22Rv1 (cell line): ENCODE measurements around the gene CRYGN.

ENCODE experiments used
- ZFX ChIP-seq: fragments of 450-650 bp; IDR thresholded peaks from 2 replicates; pipeline ENCODE4 v1.6.1; 2017; ENCODE audit warnings: antibody characterized with exemption, borderline replicate concordance
- TF ChIP-seq, protein P1 (sequence below): fragments of 450-650 bp; IDR thresholded peaks from 2 replicates; pipeline ENCODE4 v1.5.1; 2017; ENCODE audit warnings: mild to moderate bottlenecking

DNA sequence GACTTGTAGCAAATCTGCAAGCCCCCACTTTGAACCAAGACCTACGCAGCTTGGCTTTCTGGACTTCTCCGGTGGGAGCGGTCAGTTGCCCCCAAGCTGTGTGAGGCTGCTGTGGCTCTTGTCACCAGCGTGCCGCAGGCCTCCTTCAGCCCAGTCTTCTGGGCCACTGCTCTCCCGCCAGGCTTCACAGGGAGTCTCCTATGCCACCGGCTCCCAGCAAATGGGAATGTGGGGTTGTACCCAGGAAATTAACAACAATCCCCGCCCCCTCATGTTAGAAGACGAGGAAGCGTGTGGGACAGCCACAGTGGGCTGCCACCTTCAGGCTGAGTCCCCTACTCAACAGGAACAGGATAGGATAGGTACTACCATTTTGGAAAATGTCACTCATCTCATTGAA lies 34.4 kb downstream of the CRYGN start:
- TF ChIP-seq, protein P1, sequence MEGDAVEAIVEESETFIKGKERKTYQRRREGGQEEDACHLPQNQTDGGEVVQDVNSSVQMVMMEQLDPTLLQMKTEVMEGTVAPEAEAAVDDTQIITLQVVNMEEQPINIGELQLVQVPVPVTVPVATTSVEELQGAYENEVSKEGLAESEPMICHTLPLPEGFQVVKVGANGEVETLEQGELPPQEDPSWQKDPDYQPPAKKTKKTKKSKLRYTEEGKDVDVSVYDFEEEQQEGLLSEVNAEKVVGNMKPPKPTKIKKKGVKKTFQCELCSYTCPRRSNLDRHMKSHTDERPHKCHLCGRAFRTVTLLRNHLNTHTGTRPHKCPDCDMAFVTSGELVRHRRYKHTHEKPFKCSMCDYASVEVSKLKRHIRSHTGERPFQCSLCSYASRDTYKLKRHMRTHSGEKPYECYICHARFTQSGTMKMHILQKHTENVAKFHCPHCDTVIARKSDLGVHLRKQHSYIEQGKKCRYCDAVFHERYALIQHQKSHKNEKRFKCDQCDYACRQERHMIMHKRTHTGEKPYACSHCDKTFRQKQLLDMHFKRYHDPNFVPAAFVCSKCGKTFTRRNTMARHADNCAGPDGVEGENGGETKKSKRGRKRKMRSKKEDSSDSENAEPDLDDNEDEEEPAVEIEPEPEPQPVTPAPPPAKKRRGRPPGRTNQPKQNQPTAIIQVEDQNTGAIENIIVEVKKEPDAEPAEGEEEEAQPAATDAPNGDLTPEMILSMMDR: no peak
- no peak for TF ChIP-seq ZFX
